ENCODE data around the gene TRERF1. TPM values are rescaled to one million over a fixed set of nuclear protein-coding genes. Genes with fewer than 3 reads are reported as not detected.
A peak's percentile ranks its signal among the peaks of the same experiment; 100 is the strongest.

TRERF1 gene
- polyA plus RNA-seq, 1 donor: 5.1 TPM

- Histone ChIP-seq H3K27ac (ENCODE audit: low read length) (no peak overlapping the region), H3K36me3 (ENCODE audit: control insufficient read depth, insufficient read depth, low read length) (no peaks in the 10 kb centered on the region), H3K9me3 (ENCODE audit: control insufficient read depth, low read depth, low read length) (no peaks in the 10 kb centered on the region), H3K27me3 (ENCODE audit: control insufficient read depth, insufficient read depth, low read length) (no peaks in the 10 kb centered on the region), H3K4me1 (ENCODE audit: control insufficient read depth, insufficient read depth, low read length) (no peaks in the 10 kb centered on the region), H3K4me3 (ENCODE audit: low read length) (no peak overlapping the region)
- WGBS (ENCODE audit: insufficient coverage, low lambda C conversion rate): no CpG with 5 or more reads among the region's 3 CpGs
- no peak for DNase-seq
These were observed 157.0 kb downstream of the TRERF1 start for GRCh38 chr6:42294759-42295158.

- Histone ChIP-seq H3K27me3 (ENCODE audit: control insufficient read depth, insufficient read depth, low read length) (no peaks in the 10 kb centered on the region), H3K27ac (ENCODE audit: low read length) (no peak overlapping the region), H3K4me3 (ENCODE audit: low read length) (no peak overlapping the region), H3K36me3 (ENCODE audit: control insufficient read depth, insufficient read depth, low read length) (no peaks in the 10 kb centered on the region), H3K9me3 (ENCODE audit: control insufficient read depth, low read depth, low read length) (no peaks in the 10 kb centered on the region), H3K4me1 (ENCODE audit: control insufficient read depth, insufficient read depth, low read length) (no peaks in the 10 kb centered on the region)
- DNase-seq: no peak
- no CpG with 5 or more reads among the region's 5 CpGs for WGBS (ENCODE audit: insufficient coverage, low lambda C conversion rate)
These were observed 158.2 kb downstream of the TRERF1 start for GRCh38 chr6:42293386-42293977.

GRCh38 chr6:42292004-42292740, 159.6 kb downstream of the TRERF1 start:
- Histone ChIP-seq H3K4me3 (ENCODE audit: low read length) (no peak overlapping the region), H3K36me3 (ENCODE audit: control insufficient read depth, insufficient read depth, low read length) (no peaks in the 10 kb centered on the region), H3K27ac (ENCODE audit: low read length) (no peak overlapping the region), H3K4me1 (ENCODE audit: control insufficient read depth, insufficient read depth, low read length) (no peaks in the 10 kb centered on the region), H3K9me3 (ENCODE audit: control insufficient read depth, low read depth, low read length) (no peaks in the 10 kb centered on the region), H3K27me3 (ENCODE audit: control insufficient read depth, insufficient read depth, low read length) (no peaks in the 10 kb centered on the region)
- no peak for DNase-seq
- WGBS (ENCODE audit: insufficient coverage, low lambda C conversion rate): no CpG with 5 or more reads among the region's 9 CpGs

- Histone ChIP-seq H3K4me1 (ENCODE audit: control insufficient read depth, insufficient read depth, low read length) (no peaks in the 10 kb centered on the region), H3K27me3 (ENCODE audit: control insufficient read depth, insufficient read depth, low read length) (no peaks in the 10 kb centered on the region), H3K9me3 (ENCODE audit: control insufficient read depth, low read depth, low read length) (no peaks in the 10 kb centered on the region), H3K27ac (ENCODE audit: low read length) (no peak overlapping the region), H3K4me3 (ENCODE audit: low read length) (no peak overlapping the region), H3K36me3 (ENCODE audit: control insufficient read depth, insufficient read depth, low read length) (no peaks in the 10 kb centered on the region)
- no CpG with 5 or more reads among the region's 2 CpGs for WGBS (ENCODE audit: insufficient coverage, low lambda C conversion rate)
- DNase-seq: no peak
These were observed 164.0 kb downstream of the TRERF1 start for GRCh38 chr6:42287756-42288155.

GRCh38 chr6:42281570-42281969, 170.2 kb downstream of the TRERF1 start:
- WGBS (ENCODE audit: insufficient coverage, low lambda C conversion rate): no CpG with 5 or more reads among the region's 7 CpGs
- Histone ChIP-seq H3K27me3 (ENCODE audit: control insufficient read depth, insufficient read depth, low read length) (no peaks in the 10 kb centered on the region), H3K27ac (ENCODE audit: low read length) (no peak overlapping the region), H3K36me3 (ENCODE audit: control insufficient read depth, insufficient read depth, low read length) (no peaks in the 10 kb centered on the region), H3K4me1 (ENCODE audit: control insufficient read depth, insufficient read depth, low read length) (peaks cover 34% of the 10 kb centered on the region), H3K4me3 (ENCODE audit: low read length) (no peak overlapping the region), H3K9me3 (ENCODE audit: control insufficient read depth, low read depth, low read length) (no peaks in the 10 kb centered on the region)
- no peak for DNase-seq

- H3K27ac ChIP-seq (ENCODE audit: low read length): no peak overlapping the region
- WGBS (ENCODE audit: insufficient coverage, low lambda C conversion rate): 100% methylated on average over 1 of the region's 5 CpGs
- no peaks in the 10 kb centered on the region for H3K36me3 ChIP-seq (ENCODE audit: control insufficient read depth, insufficient read depth, low read length)
- no peak overlapping the region for H3K4me3 ChIP-seq (ENCODE audit: low read length)
- H3K4me1 ChIP-seq (ENCODE audit: control insufficient read depth, insufficient read depth, low read length): peaks cover 38% of the 10 kb centered on the region
- no peak for DNase-seq
- no peaks in the 10 kb centered on the region for H3K27me3 ChIP-seq (ENCODE audit: control insufficient read depth, insufficient read depth, low read length)
- no peaks in the 10 kb centered on the region for H3K9me3 ChIP-seq (ENCODE audit: control insufficient read depth, low read depth, low read length)
These were observed 170.7 kb downstream of the TRERF1 start for GRCh38 chr6:42280966-42281533.

GRCh38 chr6:42279966-42280629, 171.6 kb downstream of the TRERF1 start:
- Histone ChIP-seq H3K36me3 (ENCODE audit: control insufficient read depth, insufficient read depth, low read length) (no peaks in the 10 kb centered on the region), H3K4me1 (ENCODE audit: control insufficient read depth, insufficient read depth, low read length) (peaks cover 46% of the 10 kb centered on the region), H3K27ac (ENCODE audit: low read length) (peak overlapping the region; percentile 58), H3K27me3 (ENCODE audit: control insufficient read depth, insufficient read depth, low read length) (no peaks in the 10 kb centered on the region), H3K4me3 (ENCODE audit: low read length) (no peak overlapping the region), H3K9me3 (ENCODE audit: control insufficient read depth, low read depth, low read length) (no peaks in the 10 kb centered on the region)
- WGBS (ENCODE audit: insufficient coverage, low lambda C conversion rate): no CpG with 5 or more reads among the region's 24 CpGs
- peak in 1 of 2 donors; percentile 35 for DNase-seq

- H3K27ac ChIP-seq (ENCODE audit: low read length): peak overlapping the region; percentile 58
These were observed 172.5 kb downstream of the TRERF1 start for GRCh38 chr6:42279144-42279781.

GRCh38 chr6:42278131-42278853, 173.4 kb downstream of the TRERF1 start:
- Histone ChIP-seq H3K27ac (ENCODE audit: low read length) (no peak overlapping the region), H3K36me3 (ENCODE audit: control insufficient read depth, insufficient read depth, low read length) (no peaks in the 10 kb centered on the region), H3K4me3 (ENCODE audit: low read length) (no peak overlapping the region), H3K27me3 (ENCODE audit: control insufficient read depth, insufficient read depth, low read length) (no peaks in the 10 kb centered on the region), H3K9me3 (ENCODE audit: control insufficient read depth, low read depth, low read length) (no peaks in the 10 kb centered on the region), H3K4me1 (ENCODE audit: control insufficient read depth, insufficient read depth, low read length) (peaks cover 46% of the 10 kb centered on the region)
- no CpG with 5 or more reads among the region's 7 CpGs for WGBS (ENCODE audit: insufficient coverage, low lambda C conversion rate)
- DNase-seq: peak in 1 of 2 donors; percentile 57

More at GRCh38 chr6:42279144-42279781, 172.5 kb downstream of the TRERF1 start:
- no CpG with 5 or more reads among the region's 9 CpGs for whole genome bisulfite sequencing (ENCODE audit: insufficient coverage, low lambda C conversion rate)
- Histone ChIP-seq H3K4me3 (ENCODE audit: low read length) (no peak overlapping the region), H3K4me1 (ENCODE audit: control insufficient read depth, insufficient read depth, low read length) (peaks cover 46% of the 10 kb centered on the region), H3K9me3 (ENCODE audit: control insufficient read depth, low read depth, low read length) (no peaks in the 10 kb centered on the region), H3K36me3 (ENCODE audit: control insufficient read depth, insufficient read depth, low read length) (no peaks in the 10 kb centered on the region), H3K27me3 (ENCODE audit: control insufficient read depth, insufficient read depth, low read length) (no peaks in the 10 kb centered on the region)
- DNase-seq: peak; percentile 84 to 96

All from large intestine (tissue), 3 donors.